Central memory CD4-positive, alpha-beta T cell (primary cell): ENCODE measurements around the gene CANT1.
A peak's percentile ranks its signal among the peaks of the same experiment; 100 is the strongest.

Source experiments
- DNase-seq: peaks from one replicate; pipeline ENCODE4 v3.0.0; 2022
- total RNA-seq, 3 experiments: gene quantifications; one replicate each; lab custom pipeline; 2026; lab: John Stamatoyannopoulos, UW

Gene CANT1
- total RNA-seq: 30.5 to 54.8 (median 47.6) reads per million in 3 experiments

- peak; percentile 83 for DNase-seq
Observed at GRCh38 chr17:79009397-79010303, at the start of gene CANT1. CANT1 (minus strand) TSS chr17:79009764; CDS start chr17:78997622, 12,142 bp downstream.

GRCh38 chr17:79057737-79058385, 48.3 kb upstream of the CANT1 start:
- DNase-seq: no peak

GRCh38 chr17:79055197-79055596, 45.6 kb upstream of the CANT1 start:
- no peak for DNase-seq

GRCh38 chr17:79054200-79054960, 44.8 kb upstream of the CANT1 start:
- DNase-seq: no peak

DNA sequence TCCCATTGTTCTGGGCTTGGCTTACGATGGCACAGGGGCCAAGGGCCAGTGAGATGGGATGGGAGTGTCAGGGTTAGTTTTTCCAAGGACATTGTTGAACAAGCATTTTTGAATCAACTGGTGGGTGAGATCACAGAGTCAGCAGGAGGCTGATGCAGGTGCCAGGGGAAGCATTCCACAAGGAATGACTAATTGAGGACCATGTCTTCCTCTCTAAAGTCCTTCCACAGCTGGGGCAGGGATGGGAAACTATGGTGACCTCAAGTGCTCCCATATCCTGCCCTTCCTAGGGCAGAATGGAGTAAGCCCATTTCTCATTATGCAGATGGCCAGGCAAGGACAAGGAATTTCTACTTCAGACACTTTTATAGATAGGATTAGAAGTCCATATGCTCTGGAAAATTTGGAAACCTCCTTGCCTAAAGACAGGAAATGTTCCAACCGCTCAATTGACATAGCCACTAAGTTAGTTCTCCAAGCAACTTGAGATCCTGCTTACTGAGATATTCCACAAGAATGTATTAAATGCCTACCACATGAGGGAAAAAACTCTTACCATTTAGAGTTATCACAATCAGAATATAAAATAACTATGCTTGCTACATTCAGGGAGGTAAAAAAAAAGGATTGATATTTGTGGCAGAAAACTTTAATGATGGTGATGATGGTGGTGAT, 43.8 kb upstream of the CANT1 start:
- no peak for DNase-seq

- no peak for DNase-seq
Observed at GRCh38 chr17:79052131-79052530, 42.6 kb upstream of the CANT1 start.

DNA sequence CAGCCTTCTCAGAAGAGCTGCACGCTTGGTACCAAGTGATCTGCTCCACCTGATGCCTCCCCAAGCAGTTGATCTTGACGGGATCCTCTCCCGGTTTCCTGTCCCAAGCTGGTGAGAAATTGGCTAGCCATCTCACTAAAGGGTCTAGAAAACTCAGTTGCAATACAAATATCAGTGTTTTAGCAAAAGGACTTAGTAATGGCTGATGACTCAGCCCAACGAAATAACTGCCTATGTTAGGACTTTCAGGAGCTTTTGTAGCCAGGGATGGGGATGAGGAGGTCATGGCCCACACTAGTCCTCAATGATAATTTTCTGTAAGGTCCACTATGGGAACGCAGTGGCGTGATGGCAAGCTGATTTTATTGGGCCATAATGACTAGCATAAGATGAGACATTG, 41.7 kb upstream of the CANT1 start:
- no peak for DNase-seq

DNA sequence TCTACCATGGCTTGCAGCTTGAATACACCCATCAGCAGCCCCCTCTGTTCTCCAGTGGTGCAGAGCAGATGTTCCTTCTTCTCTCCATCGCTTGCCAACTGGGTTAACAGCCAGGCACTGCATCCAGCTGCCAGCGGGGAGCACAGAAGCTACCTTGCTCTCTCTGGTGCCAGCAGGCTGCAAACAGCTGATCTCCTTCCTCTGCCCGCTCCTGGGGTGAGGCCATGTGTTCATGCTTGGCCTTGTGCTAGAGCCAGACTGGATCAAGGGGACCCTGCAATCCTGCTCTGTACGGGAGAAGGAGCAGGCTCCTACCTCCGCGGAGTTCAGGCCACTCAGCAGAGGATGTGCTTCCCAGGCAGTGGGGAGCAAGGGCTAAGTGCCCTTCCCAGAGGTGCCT, 41.0 kb upstream of the CANT1 start:
- no peak for DNase-seq

- DNase-seq: no peak
Observed at GRCh38 chr17:79049821-79050220, 40.3 kb upstream of the CANT1 start.

DNA sequence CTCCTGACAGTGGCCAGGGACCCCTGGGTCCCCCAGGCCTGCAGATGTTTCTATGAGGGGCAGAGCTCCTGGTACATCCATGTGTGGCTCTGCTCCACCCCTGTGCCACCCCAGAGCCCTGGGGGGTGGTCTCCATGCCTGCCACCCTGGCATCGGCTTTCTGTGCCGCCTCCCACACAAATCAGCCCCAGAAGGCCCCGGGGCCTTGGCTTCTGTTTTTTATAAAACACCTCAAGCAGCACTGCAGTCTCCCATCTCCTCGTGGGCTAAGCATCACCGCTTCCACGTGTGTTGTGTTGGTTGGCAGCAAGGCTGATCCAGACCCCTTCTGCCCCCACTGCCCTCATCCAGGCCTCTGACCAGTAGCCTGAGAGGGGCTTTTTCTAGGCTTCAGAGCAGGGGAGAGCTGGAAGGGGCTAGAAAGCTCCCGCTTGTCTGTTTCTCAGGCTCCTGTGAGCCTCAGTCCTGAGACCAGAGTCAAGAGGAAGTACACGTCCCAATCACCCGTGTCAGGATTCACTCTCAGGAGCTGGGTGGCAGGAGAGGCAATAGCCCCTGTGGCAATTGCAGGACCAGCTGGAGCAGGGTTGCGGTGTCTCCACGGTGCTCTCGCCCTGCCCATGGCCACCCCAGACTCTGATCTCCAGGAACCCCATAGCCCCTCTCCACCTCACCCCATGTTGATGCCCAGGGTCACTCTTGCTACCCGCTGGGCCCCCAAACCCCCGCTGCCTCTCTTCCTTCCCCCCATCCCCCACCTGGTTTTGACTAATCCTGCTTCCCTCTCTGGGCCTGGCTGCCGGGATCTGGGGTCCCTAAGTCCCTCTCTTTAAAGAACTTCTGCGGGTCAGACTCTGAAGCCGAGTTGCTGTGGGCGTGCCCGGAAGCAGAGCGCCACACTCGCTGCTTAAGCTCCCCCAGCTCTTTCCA, 39.5 kb upstream of the CANT1 start:
- no peak for DNase-seq

GRCh38 chr17:79047923-79048825, 38.6 kb upstream of the CANT1 start:
- no peak for DNase-seq

GRCh38 chr17:79047291-79047920, 37.8 kb upstream of the CANT1 start:
- DNase-seq: no peak

DNA sequence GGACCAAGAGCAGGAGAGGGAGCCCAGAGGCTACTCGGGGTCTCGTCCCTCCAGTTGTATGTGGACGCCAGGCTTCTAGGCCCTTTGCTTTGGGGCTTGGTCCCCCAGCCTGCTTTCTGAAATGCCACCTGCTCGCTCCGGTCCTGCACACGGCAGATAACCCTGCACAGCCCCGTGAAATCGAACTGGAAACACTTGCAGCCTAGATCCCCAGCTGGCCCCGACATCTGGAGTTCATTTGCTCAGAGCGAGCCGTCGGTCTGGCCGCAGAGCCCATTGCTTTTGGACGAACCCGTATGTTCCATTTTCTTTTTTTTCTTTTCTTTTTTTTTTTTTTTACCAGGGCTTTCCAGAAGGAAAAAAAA, 37.3 kb upstream of the CANT1 start:
- DNase-seq: no peak

GRCh38 chr17:79046197-79046915, 36.8 kb upstream of the CANT1 start:
- no peak for DNase-seq

DNA sequence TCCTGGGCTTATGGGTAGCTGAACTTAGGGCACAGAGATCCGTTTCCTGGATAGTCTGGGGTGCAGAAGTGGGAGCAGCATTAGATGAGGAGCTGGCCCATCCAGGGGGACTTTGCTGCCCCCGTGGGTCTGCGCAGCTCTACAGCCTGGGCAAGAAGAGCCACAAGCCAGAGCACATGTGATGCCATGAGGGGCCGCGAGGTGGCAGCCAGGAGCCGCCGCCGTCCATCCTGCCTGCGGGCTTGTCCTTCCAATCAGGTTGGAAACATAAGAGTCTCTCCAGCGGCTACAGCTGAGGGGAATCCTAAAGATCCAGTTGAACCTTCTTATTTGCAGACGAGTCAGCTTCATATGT, 36.3 kb upstream of the CANT1 start:
- peak; percentile 41 for DNase-seq

GRCh38 chr17:79045001-79045729, 35.6 kb upstream of the CANT1 start:
- no peak for DNase-seq

GRCh38 chr17:79044462-79044861, 34.9 kb upstream of the CANT1 start:
- DNase-seq: no peak

DNA sequence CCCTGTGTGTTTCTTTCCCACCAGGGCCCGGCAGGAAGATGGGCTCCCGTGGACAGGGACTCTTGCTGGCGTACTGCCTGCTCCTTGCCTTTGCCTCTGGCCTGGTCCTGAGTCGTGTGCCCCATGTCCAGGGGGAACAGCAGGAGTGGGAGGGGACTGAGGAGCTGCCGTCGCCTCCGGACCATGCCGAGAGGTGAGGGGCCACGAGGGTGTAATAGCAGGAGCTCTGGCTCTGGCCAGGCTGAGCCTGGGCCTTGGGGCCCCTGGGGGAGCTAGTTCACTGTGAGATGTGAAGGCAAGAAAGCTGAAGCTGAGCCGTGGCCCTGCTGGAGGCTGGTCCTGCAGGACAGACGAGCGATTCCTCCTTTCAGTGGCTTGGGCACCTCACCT, 34.4 kb upstream of the CANT1 start:
- no peak for DNase-seq
